ENCODE measurements around the gene MYO16. TPM values are rescaled to one million over a fixed set of nuclear protein-coding genes. Genes with fewer than 3 reads are reported as not detected.
"Not testable (repeated sequence)": the region's sequence is repeated elsewhere in the genome, so short reads cannot be mapped to it uniquely, and the experiment has no call there.

MYO16 gene
- total RNA-seq, 1 donor from 2014 or later = not detected

- no peak for DNase-seq (ENCODE audit: low read depth in 2 of 2)
These were observed 562.9 kb downstream of the MYO16 start for GRCh38 chr13:109192306-109192705.

GRCh38 chr13:109196948-109197347 lies 567.5 kb downstream of the MYO16 start:
- DNase-seq (ENCODE audit: low read depth in 2 of 2) = no peak

- no peak for DNase-seq (ENCODE audit: low read depth in 2 of 2)
These were observed 569.2 kb downstream of the MYO16 start for GRCh38 chr13:109198585-109198984.

- no peak for DNase-seq (ENCODE audit: low read depth in 2 of 2)
These were observed 569.9 kb downstream of the MYO16 start for GRCh38 chr13:109199280-109199679.

DNA sequence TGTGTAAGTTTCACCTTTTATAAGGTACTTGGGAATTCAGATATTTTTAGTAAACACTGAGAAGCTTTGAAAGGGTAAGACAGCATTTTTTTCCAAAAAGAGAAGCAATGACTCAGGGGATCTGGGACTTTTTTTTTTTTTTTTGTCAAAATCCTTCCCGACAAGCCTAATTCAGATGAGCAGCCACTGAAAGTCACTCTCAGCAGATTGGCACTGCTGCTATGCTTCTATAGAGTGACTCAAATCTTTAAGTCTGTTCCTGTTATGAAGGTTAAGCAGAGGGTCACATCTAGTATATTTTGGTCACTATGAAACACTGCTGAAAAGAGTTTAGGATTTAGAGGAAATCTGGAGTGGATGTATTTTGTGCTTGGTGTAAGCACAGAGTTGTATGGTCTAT lies 571.1 kb downstream of the MYO16 start:
- no peak for DNase-seq (ENCODE audit: low read depth in 2 of 2)

- DNase-seq (ENCODE audit: low read depth in 2 of 2) = no peak
These were observed 574.2 kb downstream of the MYO16 start for GRCh38 chr13:109203587-109203986.

- peak in 1 of 2 donors; percentile 63 for DNase-seq (ENCODE audit: low read depth in 2 of 2)
These were observed 574.8 kb downstream of the MYO16 start for GRCh38 chr13:109204252-109204651.

DNA sequence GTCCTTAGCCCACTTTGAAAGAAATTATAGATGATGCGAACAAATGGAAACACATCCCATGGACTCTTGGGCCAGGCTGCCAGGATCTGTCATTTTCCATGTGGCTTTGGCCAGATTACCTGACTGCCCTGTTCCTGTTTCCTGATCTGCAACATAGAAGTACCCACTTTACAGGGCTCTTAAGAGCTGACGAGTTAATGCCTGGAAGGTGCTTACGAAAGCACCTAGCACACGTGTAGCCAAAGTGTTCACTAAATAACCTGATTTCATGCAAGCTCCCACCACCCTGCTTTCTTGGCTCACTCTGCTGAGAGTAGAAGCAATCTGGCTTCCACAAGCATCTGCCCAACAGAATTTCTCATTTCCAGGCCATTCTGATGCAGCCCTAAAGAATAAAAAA lies 575.2 kb downstream of the MYO16 start:
- no peak for DNase-seq (ENCODE audit: low read depth in 2 of 2)

- no peak for DNase-seq (ENCODE audit: low read depth in 2 of 2)
These were observed 575.9 kb downstream of the MYO16 start for GRCh38 chr13:109205315-109205714.

GRCh38 chr13:109206616-109207015 lies 577.2 kb downstream of the MYO16 start:
- no peak for DNase-seq (ENCODE audit: low read depth in 2 of 2)

GRCh38 chr13:109207622-109208021 lies 578.2 kb downstream of the MYO16 start:
- no peak for DNase-seq (ENCODE audit: low read depth in 2 of 2)

GRCh38 chr13:109208522-109208921 lies 579.1 kb downstream of the MYO16 start:
- no peak for DNase-seq (ENCODE audit: low read depth in 2 of 2)

GRCh38 chr13:109209526-109209925 lies 580.1 kb downstream of the MYO16 start:
- DNase-seq (ENCODE audit: low read depth in 2 of 2) = no peak

DNA sequence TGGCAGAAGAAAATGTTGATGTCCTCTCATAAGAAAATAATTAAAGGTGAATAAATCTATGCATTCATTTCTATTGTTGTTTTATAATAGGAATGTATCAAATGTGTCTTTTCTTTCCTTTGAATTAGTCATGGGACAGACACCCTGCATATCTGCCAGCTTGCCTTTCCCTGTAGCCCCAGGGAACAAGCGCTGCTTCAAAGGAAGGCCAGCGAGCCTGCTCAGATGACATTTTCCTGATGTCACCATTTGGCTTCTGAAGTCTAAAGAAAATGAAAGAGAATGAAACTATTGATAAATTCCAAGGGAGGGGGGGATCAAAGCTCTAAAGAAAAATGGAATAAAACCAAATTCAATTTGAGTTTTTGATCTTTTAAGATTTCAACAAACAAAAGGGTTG lies 582.2 kb downstream of the MYO16 start:
- DNase-seq (ENCODE audit: low read depth in 2 of 2) = no peak

DNA sequence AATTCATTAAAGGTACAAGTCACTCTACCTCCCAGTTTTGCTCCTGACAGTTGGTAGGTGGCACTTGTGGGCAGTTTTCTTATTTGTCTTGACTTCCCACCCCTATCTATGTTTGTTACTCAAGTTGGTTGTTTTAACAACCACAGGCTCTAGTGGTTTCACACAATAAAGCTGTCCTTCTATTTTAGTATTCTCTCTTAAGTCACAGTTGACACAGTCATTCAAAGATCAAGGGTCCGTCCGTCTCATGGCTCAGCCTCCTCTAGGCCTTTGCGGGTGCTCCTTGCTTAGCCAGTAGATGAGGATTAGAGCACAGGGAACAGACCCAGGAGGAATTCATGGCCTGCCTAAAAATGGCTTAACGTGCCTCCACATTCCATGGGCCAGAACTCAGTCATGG lies 583.2 kb downstream of the MYO16 start:
- no peak for DNase-seq (ENCODE audit: low read depth in 2 of 2)

- no peak for DNase-seq (ENCODE audit: low read depth in 2 of 2)
These were observed 584.3 kb downstream of the MYO16 start for GRCh38 chr13:109213714-109214113.

DNA sequence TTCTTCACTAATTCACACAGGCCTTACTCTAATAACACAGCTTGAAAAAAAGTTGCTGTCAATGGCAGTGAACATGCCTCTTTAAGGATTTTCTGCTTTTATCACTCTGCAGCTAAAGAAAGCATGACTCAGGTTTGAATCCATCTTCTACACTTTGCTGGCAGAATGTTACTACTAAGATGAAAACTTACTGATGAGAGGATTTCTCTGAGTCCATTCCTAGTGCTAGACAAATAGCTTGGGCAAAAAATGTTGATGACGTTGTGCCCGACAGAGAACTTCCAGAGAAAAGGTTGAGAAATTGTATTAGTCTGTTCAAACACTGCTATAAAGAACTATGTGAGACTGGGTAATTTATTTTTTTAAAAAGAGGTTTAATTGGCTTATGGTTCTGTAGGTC lies 585.0 kb downstream of the MYO16 start:
- DNase-seq (ENCODE audit: low read depth in 2 of 2) = no peak

DNA sequence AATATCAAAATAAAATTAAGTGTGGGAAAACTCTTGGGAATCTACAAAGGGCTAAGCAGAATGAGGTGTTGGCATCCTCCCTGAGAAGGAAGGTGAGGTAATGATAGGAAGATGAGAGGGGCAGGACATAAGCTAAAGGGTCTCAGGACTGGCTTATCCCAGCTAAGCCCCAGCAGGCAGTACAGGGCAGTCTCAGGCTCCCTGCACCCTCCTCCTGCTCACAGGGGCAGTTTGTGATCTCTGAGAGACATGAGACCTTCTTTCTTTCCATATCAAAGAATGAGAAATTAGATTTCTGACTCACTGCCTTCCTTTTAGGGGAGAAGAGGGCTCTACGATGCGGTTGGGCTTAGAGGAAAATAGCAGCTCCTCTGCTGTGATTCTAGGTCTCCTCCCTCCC lies 586.0 kb downstream of the MYO16 start:
- DNase-seq (ENCODE audit: low read depth in 2 of 2) = no peak

GRCh38 chr13:109217510-109217909 lies 588.1 kb downstream of the MYO16 start:
- not testable (repeated sequence) for DNase-seq (ENCODE audit: low read depth in 2 of 2)

- no peak for DNase-seq (ENCODE audit: low read depth in 2 of 2)
These were observed 591.2 kb downstream of the MYO16 start for GRCh38 chr13:109220631-109221030.

DNA sequence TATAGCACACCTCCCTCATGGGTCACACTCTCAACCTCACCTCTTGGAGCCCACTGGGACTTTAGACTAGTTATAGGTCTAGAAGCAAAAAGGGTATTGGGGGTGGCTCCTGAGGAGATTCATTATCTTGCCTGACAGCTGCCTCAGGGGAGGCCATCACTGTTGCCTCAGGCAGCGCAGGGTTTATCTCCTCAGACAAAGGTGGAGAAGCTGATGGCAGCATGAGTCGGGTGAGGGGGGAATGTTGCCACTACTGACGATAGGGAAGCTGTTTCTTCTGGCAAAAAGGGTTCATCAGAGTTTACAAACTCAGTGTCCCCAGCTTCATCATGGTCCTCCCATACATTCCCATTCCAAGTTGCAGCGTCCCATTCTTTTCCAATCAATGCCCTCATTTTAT lies 594.6 kb downstream of the MYO16 start:
- no peak for DNase-seq (ENCODE audit: low read depth in 2 of 2)

GRCh38 chr13:109226631-109227030 lies 597.2 kb downstream of the MYO16 start:
- no peak for DNase-seq (ENCODE audit: low read depth in 2 of 2)

DNA sequence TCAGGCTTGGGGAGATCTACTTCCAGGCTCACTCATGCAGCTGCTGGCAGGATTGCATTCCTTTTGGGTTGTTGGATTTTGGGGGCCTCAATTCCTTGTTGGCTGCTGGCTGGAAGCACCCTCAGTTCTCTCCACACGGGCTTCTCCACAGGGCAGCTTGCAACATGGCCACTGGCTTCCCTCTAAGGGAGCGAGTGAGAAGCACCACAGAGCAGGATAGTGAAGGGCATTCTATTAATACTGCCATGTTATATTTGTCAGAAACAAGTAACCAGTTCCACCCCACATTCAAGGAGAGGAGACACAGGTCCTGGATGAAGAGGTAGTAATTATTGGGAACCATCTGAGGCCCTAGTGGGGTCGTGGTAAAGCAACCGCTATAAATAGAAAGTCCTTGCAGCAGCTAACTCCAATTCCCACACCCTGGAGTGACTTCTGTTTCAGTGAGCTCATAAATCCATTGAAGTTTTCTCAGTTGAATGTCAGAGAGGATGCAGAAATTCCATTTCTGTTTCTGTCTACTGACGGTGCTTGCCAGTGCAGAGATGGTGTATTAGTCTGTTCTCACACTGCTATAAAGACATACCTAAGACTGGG lies 598.0 kb downstream of the MYO16 start:
- no peak for DNase-seq (ENCODE audit: low read depth in 2 of 2)

DNA sequence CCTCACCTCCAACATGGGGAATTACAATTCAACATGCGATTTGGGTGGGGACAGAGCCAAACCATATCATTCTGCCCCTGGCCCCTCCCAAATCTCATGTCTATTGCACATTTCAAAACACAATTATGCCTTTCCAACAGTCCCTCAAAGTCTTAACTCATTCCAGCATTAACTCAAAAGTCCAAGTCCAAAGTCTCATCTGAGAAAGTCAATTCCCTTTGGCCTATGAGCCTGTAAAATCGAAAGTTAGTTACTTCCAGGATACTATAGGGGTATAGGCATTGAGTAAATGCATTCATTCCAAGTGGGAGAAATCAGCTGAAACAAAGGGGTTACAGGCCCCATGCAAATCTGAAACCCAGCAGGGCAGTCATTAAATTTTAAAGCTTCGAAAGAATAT lies 598.8 kb downstream of the MYO16 start:
- no peak for DNase-seq (ENCODE audit: low read depth in 2 of 2)

All from lung microvascular endothelial cell (primary cell).